NCI-H1694 (cell line): ENCODE measurements around the gene CBR1.

Experiments used
- DNase-seq: peaks from one replicate; lab custom pipeline; 2025; lab: John Stamatoyannopoulos, UW

The CBR1 gene

GRCh38 chr21:36069713-36070583 is at the start of gene CBR1:
CBR1 (plus strand) TSS chr21:36070024; CDS start chr21:36070116, 92 bp downstream.
- DNase-seq: peak; percentile 92

GRCh38 chr21:36021251-36021837 is 48.5 kb upstream of the CBR1 start:
- no peak for DNase-seq

GRCh38 chr21:36022427-36023091 is 47.3 kb upstream of the CBR1 start:
- DNase-seq: no peak

GRCh38 chr21:36023092-36023480 is 46.7 kb upstream of the CBR1 start:
- DNase-seq: no peak

GRCh38 chr21:36024782-36025181 is 45.0 kb upstream of the CBR1 start:
- no peak for DNase-seq

GRCh38 chr21:36027347-36027746 is 42.5 kb upstream of the CBR1 start:
- DNase-seq: no peak

GRCh38 chr21:36028127-36029069 is 41.4 kb upstream of the CBR1 start:
- DNase-seq: peak; percentile 57

GRCh38 chr21:36029309-36029708 is 40.5 kb upstream of the CBR1 start:
- no peak for DNase-seq

- DNase-seq: peak; percentile 14
Observed at GRCh38 chr21:36030581-36031189, 39.1 kb upstream of the CBR1 start.

- DNase-seq: no peak
Observed at GRCh38 chr21:36032647-36033406, 37.0 kb upstream of the CBR1 start.

- DNase-seq: no peak
Observed at GRCh38 chr21:36034211-36034913, 35.5 kb upstream of the CBR1 start.

GRCh38 chr21:36035381-36035791 is 34.4 kb upstream of the CBR1 start:
- no peak for DNase-seq

- DNase-seq: no peak
Observed at GRCh38 chr21:36038701-36039497, 30.9 kb upstream of the CBR1 start.

GRCh38 chr21:36039861-36040260 is 30.0 kb upstream of the CBR1 start:
- no peak for DNase-seq

GRCh38 chr21:36040389-36040788 is 29.4 kb upstream of the CBR1 start:
- no peak for DNase-seq

GRCh38 chr21:36041910-36042309 is 27.9 kb upstream of the CBR1 start:
- DNase-seq: no peak

GRCh38 chr21:36044056-36044455 is 25.8 kb upstream of the CBR1 start:
- no peak for DNase-seq

- DNase-seq: no peak
Observed at GRCh38 chr21:36045993-36046392, 23.8 kb upstream of the CBR1 start.

GRCh38 chr21:36047139-36047538 is 22.7 kb upstream of the CBR1 start:
- DNase-seq: no peak
